H4 (cell line): ENCODE data around the gene PADI2. TPM values are rescaled to one million over a fixed set of nuclear protein-coding genes. Genes with fewer than 3 reads are reported as not detected.

ENCODE experiments used
- DNase-seq: peaks from one replicate; pipeline ENCODE4 v3.0.0-alpha.2; 2015; ENCODE audit warnings: low spot score
- total RNA-seq: library from RNA; depleted of rRNA; stranded (reverse); fragments of >200 nt; shearing (Covaris generic); gene quantifications from 2 replicates; pipeline ENCODE4 v1.2.3, GENCODE V29; 2014

Gene PADI2
- total RNA-seq, 1 experiment from 2014 or later, result 0.08 TPM

DNA sequence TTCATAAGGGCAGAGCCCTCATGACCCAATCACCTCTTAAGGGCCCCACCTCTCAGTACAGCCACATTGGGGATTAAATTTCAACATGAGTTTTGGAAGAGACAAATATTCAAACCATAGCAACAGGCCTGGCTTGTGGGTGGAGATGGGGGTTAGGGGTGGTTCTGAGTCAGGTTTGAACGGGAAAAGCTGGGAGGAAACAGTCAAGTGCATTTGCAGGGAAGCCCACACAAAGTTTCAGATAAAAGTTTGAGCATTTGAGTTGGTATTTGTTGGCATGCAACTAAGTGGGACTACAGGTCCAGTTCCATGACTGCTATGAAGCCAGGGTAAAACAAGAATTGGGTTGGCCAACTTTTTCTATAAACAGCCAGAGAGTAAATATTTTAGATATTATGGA, 21.0 kb upstream of the PADI2 start:
- DNase-seq, result no peak

DNA sequence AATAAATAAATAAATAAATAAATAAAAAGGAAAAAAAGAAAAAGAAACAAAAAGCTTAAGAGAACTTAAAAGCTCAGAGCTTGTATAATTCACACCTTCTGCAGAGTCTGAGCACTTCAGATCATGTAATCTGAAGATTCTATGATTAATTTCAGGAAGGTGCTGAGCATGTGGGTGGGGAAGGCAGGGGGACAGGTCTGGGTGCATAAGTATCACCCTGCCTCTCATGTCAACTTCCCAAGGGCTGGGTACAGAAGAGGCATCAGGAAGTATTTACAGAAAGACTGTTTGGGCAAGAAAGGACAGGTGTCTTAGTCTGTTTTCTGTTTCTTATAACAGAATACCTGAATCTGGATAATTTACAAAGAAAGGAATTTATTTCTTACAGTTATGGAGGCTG, 20.4 kb upstream of the PADI2 start:
- no peak for DNase-seq

DNA sequence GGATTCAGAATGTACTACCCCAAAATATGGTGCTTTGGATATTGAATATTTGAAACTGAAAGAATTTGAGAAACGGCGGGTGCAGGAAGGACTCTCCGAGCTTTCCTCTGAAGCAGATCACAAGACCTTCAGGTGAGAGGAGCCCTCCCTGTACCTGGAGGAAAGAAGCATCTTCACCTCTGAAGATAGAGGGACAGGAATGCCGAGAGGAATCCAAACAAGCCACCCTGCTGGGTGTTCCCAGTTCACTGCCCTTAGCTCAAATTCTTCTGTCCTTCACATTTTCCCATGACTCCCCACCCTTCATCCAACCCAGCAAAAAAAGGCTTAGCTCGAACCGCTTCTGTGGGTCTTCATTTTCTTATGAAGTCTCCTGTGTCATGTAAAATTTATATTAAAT, 18.2 kb upstream of the PADI2 start:
- no peak for DNase-seq

DNA sequence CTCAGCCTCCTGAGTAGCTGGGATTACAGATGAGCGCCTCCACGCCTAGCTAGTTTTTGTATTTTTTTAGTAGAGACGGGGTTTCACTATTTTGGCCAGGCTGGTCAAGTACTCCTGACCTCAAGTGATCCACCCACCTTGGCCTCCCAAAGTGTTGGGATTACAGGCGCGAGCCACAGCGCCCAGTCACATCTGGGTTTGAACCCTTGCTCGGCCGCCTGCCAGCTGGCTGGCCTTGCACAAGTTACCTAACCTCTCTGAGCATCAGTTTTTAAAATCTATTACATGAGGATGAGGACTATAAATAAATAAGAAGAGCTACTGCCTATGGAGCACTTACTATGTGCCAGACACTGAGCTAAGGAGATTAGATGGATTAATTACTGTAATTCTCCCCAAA, 17.7 kb upstream of the PADI2 start:
- no peak for DNase-seq

DNA sequence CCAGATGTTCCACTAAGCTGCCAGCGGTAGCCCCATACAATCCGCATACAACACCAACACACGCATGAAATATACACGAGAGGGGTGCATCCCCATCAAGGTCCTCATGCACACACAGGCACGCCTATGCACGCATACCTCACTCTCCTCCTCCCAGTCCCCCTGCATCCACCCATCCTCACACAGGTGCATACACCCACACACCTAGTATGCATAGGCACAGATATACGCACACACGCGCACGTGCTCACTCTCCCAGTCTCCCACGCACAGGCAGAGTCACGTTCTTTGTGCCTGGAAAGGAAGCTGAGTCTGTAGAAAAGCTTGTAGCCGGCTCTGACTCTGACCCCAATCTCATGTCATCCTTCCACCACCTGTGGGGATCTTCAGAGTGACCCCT, 16.9 kb upstream of the PADI2 start:
- DNase-seq, result no peak

DNA sequence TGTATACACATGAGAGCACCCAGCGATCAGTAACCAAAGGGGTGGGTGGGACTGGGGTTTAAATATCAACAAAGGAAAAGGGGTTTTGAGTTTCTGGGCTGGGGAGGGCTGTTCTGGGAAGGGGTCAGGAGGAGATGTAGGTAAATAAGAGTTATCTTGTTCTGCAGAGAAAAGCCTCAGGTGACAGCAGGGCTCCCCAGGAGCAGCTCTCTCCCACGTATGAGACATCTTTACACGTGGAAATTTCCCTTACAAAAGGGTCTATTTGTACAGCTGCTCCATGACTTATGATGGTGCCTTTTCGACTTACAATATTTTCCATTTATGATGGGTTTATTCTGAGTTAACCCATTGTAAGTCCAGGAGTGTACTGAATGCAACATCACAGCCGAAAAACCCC, 16.3 kb upstream of the PADI2 start:
- DNase-seq, result no peak

DNA sequence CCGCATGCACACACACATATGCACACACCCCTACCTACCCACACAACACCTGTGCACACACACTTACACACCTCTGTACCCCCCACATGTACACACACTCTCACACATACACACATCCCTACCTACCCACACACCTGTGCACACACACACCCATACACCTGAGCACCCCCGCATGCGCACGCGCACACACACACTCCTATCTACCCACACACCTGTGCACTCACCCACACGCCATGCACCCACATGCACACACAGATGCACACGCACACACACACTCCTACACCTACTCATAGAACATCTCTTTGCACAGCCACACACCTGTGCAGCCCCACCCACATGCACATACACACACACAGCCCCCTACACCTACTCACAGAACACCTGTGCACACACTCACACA, 15.5 kb upstream of the PADI2 start:
- DNase-seq, result no peak

DNA sequence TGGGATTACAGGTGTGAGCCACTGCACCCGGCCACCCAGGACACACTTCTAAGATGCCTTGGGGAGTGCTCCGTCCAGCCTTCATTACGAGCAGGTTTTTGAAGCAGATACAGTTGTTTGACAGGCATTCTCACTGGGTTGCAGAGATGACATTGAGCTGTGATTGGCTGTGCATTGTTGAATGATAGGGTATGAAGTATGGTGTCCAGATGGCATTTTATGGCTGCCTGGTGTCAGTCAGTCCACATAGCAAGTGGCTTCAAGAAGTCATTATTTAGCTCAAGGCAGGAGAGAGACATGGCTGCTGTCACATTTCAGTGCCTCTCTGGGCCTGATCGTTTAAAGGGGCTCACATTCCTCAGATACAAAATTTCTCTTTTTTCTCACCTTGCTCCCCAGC, 14.8 kb upstream of the PADI2 start:
- no peak for DNase-seq

DNA sequence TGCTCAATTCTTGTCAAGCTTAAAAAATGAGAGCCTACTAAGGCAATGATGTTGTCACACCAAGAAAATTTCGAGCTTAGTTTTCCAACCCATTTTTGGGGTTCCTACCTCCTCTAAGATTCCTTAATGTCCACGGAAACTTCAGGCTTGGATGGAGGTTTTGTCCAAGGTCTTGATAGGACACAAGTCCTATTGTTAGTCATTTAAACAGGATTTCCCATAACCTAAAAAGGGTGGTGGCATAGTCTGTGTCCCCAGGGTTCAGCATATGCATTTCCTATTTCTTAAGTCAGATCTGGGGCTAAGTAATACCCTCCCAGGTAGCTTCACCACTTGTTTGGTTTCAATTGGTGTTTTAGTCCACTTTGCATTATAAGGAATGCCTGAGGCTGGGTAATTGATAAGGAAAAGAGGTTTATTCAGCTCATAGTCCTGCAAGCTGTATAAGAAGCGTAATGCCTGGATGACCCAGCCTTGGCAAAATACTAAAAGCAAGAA, 10.9 kb upstream of the PADI2 start:
- no peak for DNase-seq

DNA sequence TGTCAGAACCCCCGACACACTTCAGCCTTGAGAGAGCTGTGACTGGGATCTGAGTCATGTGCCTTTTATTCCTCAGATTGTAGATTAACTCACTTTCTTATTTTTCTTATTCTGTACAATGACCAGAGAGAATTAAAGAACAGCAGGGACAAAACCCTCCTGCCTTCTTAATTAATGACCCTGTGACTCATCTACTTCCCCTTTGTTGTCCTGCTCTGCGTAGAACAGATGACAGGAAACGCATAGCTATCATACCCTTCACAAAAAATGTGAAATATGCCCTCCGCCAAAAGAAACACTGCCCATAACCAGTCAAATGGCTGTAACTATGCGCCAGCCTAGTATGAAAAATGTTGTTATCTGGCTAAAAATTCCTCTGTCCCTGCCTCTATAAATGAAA, 9.1 kb upstream of the PADI2 start:
- peak; percentile 89 for DNase-seq

DNA sequence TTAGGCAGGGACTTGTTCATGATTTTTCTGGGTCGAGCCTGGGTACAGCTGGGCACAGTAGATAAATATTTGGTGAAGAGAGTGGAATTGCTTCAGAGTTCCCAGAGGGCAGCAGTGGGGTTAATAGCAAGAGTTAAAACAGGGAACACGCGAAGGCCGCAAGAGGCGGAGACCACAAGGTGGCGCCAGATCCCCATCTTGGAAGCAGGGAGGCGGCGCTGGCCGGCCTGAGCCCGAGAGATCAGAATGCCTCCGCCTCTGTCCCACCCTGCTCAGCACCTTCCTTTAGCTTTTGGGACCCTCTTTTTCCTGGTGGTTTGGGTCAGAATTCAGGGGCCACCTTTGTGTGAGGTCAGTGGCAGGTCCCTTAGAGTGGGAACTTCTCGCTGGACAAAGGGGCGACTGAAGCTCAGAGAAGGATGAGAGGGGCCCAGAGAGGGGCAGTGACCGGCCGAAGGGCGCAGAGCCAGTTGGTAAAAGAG, 6.5 kb upstream of the PADI2 start:
- DNase-seq, result peak; percentile 84

DNA sequence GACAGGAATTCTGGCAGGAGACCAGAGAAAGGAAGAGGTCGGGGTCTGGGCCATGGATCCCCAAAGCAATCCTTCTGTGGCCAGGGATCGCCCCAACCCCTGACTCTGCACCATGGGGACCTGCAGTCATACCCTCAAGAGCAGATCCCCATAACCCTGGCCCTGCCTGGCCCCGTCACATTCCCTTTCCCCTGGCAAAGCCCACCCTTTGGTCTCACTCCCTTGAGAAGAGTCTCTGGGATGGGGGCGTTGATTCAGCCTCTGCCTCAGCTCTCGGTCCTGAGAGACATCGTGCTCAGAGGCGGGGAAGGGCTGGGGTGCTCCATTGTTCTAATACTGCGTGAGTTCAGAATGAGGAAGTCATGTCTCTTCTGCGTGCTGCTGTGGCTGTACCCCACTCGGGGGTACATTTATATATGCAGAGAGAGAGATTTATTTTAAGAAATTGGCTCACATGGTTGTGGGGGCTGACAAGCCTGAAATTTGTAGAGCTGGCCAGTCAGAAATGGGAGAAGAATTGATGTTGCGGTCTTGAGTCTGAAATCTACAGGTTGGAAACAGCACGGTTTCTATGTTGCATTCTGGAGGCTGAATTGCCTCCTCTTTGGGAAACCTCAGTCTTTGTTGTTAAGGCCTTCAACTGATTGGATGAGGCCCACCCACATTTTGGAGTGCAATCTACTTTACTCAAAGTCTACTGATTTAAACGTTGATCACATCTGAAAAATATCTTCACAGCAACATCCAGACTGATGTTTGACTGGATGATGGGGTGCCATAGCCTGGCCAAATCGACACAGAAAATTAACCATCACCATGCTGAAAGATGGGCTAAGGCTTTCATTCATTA, 4.2 kb upstream of the PADI2 start:
- no peak for DNase-seq

DNA sequence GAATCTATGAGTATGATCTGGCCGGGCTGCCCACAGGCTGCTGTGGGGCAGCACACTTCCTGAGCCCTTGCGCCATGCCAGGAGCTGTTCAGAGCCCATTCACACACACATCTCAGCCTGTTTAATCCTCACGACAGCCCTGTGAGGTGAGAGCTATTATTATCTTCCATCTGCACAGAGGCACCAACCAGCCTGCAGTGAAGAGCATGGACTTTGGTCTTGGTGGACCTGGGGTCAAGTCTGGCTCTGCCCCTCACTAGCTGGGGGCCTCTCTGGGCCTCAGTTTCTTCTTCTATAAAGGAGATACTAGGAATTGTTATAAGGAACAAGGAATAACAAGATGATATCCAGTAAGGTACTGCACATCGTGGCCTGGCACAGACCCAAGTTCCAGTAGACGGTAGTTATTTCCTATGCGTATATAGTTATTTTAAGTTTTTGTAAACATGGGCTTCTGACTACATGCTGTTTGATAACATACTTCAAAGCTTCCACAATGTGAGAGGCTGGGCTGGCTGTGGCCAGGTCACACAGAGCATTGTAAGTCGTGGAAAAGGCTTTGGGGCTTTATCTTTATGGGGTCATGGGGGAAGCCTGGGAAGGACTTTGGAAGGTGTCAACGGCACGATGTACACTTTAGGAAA, 3.4 kb upstream of the PADI2 start:
- DNase-seq, result peak; percentile 36

DNA sequence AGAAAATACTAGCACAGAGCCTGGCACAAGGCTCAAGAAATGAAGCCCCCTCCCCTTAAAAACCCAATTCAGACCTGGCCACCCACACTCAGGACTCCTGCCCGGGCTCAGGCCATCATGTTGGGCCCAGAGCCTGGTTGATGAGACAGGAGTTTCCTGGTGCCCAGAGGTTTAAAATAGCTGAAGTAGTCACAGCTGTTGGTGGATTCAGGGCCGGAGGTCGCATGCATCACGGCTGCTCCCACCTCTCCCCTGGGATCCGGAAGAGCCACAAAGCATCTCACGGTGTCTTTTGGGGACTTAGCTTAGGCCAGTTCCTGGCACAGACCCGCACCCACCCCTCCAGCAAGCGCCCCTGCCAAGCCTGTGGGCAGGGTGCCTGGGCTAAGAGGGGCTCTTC, 2.6 kb upstream of the PADI2 start:
- no peak for DNase-seq

DNA sequence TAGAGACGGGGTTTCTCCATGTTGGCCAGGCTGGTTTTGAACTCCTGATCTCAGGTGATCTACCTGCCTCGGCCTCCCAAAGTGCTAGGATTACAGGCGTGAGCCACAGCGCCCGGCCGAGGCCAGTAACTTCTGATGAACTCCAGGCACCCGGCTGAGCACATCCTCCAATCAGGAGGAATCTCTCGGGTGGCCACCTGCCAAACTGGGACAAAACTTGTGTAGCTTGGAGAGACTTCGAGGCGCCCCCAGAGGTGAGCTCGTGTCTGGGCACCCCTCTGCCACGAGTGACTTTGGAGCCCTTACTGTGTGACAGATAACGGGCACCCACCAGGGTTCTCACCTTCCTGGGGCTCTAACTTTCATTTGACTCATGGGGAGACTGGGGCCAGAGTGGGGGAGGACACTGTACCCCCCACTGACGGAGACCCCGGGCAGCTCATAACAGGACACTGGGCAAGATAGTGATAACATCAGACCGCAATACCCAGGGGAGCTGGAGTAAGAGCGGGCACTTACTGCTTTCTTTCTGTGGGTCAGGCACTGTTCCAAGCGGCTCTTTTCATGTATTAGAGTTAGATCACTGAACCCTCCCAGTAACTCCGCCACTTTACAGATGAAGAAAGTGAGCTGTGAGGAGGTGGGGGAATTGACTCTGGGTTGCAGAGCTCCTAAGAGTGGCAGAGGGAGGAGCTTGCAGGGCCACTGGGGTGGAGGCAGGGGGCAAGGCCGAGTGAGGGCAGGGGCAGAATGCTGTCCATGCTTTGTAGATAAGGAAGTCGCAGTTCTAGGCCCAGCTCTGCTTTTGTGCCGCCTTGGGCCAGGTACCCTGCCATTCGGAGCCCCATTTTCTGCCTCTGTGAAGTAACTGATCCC, 1.9 kb upstream of the PADI2 start:
- DNase-seq, result peak; percentile 71

DNA sequence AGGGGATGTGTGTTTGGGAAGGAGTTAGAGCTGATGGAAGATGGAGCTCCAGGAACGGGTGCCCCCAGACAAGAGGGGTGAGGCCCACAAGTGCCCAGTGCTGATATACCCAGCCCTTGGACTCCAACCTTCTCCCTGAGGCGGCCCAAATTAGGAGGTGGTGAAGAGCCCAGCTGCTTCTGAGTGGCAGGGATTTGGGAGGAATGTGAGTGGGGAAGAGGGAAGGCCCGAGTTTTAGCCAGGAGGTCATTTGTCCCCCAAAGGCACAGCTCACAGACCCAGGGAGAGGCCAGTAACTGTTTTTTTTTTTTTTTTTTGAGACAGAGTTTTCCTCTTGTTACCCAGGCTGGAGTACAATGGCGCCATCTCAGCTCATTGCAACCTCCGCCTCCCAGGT, 1.2 kb upstream of the PADI2 start:
- no peak for DNase-seq

DNA sequence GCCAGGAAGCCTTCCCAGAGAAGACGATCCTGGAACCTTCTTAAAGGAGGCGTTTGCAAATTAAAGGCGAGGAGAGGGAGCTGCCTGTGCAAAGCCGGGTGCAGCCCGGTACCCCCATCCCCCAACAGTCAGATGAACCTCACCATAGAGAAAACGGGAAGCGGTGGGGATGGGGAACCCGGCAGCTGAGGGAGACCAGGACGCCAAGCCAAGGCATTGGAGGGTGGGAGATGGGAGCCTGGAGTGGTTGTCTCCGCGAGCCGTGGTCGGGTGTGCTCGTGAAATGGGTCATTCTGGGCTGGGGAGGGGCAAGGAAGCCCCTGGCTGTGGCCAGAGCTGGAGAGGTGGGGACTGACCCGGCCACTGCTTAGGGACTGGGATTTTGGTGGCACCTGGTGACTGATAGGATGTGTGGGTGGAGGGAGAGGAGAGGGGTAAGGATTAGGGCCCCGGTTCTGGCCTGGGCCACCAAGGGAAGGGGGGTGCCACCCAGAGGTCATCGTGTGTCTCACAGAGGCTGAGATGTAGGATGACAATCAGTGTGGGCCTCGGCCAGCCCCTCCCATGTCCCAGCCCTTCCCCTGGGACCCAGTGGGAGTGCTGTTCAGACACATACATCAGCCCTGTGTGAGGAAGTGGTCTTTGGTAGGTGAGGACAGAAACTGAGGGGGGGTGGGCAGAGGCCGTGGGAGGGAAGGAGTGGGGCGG, 676 bp upstream of the PADI2 start:
- DNase-seq, result no peak

DNA sequence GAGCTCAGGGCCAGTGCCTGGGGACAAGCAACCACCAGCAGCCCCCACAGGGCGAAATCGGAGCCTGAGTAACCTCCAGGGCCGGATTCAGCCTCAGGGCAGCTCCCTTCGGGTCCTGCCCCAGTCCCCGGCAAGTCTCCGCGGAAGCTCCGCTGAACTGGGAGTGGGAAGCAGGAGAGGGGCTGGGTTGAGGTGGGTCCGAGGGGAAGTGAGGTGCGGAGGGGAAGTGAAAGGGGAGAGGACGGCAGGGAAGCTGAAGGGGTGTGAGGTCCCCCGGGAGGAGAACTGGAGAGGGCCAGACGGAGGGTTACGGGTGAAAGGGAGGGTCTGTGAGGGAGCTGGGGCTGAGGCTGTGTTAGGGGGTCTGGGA, 560 bp downstream of the PADI2 start:
- DNase-seq, result no peak

DNA sequence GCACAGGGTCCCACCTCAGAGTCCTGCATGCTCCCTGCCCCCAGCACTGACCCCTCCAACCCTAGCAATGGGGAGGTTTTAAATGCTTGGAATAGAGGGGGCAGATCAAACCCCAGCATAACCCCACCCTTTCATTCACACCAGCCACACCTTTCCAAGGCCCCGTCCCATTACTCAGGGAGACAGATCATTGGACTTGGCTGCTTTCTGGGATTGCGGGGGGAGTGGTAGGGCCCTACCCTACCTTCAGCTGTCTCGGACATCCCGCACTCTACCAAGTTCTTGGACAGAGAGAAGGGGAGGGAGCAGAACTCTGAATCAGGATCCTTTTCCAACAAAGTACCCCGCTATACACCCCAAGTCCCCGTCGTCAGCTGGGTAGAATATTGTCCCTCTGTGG, 983 bp downstream of the PADI2 start:
- DNase-seq, result no peak

DNA sequence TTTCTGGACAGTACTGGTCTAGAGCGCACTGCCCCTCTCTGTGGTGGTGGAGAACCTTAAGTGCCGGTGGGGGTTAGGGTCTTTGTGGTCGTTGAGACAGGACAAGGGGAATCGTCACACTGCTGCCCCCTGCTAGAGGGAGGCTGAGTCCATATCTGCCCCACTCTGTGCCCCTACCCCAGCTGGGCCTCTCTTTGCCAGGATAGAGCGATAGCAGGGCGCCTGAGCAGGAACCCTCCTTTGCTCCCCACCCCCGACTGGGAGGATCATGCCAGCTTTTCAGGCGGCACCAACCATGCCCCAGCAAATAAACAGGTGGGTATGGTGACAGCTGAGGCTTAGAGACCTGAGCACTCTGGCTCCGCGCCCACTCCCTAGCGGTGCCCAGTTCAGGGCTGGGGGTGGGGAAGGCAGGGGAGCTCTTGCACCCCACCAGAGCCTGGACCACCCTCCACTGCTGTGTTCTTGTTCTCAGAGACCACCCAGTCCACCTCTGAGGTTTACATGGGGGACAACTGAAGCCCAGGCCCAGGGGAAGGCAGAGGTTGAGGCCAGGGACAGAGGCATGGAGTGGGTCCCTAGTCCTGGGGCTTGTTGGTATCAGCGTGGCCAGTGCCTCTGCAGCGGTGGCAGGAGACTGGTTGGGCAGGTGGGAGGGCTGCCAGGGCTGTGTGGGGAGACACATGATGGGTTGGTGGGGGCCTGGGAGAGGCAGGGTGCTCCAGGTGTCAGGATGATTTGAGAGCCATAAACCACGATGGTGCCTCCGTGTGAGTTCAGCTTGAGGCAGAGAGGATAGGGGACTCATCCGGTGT, 1.6 kb downstream of the PADI2 start:
- DNase-seq, result no peak

DNA sequence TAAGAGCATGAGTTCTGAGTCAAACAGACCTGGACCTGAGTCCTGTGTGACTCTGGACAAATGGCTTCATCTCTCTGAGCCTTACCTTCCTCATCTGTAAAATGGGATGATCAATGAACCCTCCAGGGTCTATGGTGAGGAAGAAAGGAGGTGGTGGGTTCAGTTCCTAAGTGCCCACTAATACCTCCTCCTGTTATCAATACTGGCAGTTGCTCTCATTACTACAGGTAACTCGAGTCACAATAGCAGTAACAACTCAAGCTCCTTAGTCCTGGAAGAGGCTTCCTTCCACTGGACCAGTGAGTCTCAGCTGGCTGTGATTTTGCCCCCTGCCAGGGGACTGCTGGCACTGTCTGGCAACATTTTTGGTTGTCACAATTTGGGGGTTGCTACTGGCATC, 2.6 kb downstream of the PADI2 start:
- DNase-seq, result no peak
